GDM1 (cell line): Measurements from ENCODE around the gene ZBTB40.

ENCODE experiments used
- DNase-seq: peaks from one replicate; lab custom pipeline; 2025; lab: John Stamatoyannopoulos, UW

ZBTB40 gene

DNA sequence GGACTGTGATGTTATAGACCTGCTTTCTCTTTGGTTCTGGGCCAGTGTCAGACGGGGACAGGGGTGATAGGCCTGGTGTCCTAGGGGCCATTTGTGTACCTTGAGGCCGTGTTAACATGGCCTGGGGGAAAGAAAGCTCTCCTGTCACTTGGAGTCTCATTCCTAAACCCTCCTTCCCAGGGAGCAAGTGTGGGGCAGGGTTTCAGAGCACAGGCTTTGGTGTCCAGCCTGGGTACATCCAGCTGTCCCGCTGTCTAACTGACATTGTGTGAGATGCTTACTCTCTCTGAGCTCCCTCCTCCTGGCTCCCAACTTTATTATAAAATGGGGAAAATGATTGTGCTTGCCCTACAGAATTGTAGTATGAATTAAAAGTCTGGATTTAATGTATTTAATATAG lies 79.1 kb downstream of the ZBTB40 start:
- DNase-seq, result no peak

DNA sequence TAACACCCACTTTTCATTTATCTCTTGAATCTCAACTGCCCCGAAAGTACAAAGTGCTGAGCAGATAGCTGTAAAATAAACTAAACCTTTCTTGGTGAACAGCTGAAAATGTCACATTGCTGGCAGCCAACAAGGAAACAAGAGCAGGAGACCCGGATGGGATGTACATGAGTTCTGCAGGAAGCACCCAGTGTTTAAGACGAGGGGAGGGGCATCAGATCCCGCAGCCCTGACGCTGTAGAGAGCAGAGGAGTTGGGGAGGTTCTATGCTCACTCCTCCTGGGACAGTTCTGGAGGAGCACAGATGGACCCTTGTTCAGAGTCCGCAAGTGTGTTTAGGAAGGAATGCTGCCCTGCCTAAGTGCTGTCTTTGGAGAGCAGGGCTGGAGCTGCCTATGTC lies 79.6 kb downstream of the ZBTB40 start:
- no peak for DNase-seq

DNA sequence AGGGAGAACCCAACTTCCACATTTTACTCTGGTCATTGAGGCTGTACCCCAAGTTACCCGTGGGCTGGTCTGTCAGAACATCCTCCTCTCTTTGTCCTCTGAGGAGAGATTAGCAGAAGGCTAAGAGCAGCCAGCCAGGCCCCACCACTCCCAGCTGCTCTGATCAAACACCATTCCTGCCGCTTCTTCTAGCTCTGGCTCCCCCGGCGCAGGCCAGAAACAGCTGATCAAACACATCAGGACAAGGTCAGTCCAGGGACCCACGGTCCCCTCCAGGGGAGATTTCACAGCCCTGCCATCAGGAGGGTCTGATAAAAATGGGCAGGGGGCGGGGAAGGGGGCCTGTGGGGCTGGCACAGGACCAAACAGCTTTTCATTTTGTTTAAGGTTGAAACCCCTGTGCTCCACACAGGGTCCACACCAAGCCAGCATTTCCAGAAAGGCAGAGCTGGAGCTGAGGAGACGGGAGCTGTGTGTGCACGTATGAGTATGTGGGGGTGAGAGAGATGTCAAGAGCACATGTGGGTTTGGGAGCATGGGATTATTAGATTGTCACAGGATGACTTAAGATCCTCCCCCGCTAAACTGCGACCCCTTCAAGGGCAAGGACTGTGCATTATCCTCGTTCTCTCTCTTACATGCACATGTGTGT lies 81.7 kb downstream of the ZBTB40 start:
- DNase-seq, result no peak

DNA sequence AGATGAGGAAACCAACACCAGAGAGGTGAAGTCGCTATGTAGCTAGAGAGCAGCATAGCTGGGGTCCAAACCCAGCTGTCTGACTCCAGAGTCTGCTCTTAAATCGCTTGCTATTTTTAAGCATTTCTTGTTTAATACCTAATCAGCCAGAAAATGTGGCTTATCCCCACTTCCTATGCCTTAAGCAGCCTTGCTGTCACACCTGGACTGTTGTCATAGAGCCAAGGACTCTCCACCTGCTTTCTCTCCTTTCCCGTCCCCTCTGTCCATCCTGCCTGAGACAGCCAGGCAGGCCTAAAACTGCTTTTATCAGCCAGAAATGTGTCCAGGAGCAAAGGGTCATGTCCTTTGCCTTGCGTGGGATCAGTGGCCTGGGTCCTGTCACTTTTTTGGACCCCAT lies 83.3 kb downstream of the ZBTB40 start:
- no peak for DNase-seq

DNA sequence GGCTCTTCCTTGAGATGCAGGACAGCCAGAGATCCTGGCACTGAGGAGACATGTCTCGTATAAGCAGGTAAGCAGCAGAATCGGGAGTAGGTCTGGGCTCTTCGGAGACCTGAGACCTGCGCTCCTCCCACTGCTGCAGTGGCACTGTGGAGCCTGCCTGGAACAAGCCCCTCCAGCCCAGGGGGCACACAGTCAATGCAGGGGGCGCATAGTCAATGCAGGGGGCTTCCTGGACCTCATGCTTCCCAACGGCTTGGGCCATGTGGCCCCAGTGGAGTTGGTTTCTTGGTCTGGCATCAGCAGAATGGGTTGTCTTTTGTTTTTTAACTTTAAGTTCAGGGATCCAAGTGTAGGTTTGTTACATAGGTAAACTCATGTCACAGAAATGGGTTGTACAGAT lies 83.7 kb downstream of the ZBTB40 start:
- no peak for DNase-seq

DNA sequence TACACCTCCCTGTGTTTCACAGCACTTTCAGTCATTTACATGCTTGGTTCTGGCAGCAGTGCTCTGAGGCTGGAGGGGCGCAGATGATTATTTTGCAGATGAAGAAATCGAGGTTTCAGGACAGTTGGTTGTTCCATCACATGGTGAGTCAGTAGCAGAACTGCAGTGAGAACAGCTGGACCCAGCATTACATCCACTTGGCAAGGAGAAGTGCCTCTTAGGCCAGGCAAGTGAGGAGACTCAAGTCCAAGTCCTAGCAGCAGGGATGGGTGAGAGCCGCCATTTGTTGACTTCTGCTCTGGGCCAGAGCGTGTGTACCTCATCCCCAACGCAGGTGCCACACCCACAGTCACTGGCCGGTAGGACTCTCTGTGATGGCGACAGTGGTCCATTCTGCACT lies 84.9 kb downstream of the ZBTB40 start:
- no peak for DNase-seq

DNA sequence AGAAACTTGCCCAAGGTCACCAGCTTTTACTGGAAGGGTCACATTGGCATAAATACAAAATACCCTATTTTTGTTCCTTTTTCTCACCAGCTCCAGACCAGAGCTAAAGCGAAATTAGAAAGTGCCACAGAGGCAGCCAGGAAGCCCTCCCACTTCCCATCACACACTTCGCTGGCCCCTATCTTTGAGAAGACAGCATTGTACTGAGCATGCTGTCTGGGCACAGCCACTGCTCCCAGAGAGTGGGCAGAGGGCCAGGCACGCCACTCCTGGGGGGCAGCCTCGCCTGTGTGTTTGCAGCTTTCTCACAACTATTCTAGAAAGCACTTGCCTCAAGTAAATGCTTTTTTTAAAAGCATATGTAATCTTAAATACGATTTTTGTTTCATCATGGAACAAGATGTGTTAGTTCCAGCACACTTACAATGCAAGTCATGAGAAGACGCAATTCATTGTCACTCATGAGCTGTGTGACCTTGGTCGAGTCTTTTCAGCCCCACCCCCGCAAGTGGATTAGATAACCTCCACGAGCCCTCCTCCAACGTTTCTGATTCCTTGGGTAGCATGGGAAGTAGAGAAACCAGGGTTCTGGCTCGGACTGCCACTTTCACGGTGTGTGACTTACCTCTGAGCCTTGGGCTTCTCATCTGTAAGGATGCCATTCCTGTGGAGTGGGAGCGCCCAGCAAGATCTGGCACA lies 85.9 kb downstream of the ZBTB40 start:
- DNase-seq, result peak; percentile 6

DNA sequence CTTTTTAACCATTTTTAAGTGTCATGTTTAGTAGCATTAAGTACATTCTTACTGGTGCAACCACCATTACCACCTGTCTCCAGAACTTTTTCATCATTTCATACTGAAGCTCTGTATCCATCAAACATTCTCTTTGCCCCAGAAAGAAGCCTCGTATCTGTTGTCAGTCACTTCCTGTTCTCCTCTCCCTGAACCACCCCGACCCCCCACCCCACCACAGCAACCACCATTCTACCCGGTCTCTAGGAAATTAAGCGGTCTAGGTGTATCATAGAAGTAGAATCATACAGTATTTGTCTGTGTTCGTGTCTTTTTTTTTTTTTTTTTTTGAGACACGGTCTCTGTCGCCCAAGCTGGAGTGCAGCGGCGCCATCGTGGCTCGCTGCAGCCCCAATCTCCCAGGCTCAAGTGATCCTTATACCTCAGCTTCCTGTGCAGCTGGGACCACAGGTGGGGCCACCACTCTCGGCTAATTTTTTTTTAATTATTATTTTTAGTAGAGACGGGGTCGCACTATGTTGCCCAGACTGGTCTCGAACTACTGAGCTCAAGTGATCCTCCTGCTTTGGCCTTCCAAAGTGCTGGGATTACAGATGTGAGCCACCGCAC lies 88.0 kb downstream of the ZBTB40 start:
- no peak for DNase-seq

DNA sequence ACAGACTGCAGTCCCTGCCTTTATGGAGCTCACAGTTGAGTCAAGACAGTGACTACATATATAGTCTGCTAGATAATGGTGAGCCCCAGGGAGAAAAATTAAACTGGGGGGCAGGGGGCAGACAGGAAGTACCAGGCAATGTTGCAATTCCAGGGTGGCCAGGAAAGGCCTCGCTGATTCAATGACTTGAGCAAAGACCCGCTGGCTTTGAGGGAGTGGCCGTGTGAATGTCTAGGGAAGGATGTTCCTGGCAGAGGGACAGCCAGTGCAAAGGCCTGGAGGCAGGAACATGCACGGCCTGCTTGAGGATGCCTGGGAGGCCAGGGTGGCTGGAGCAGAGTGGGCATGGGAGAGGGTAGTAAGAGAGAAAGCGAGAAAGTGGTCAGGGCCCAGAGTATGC lies 88.7 kb downstream of the ZBTB40 start:
- no peak for DNase-seq

DNA sequence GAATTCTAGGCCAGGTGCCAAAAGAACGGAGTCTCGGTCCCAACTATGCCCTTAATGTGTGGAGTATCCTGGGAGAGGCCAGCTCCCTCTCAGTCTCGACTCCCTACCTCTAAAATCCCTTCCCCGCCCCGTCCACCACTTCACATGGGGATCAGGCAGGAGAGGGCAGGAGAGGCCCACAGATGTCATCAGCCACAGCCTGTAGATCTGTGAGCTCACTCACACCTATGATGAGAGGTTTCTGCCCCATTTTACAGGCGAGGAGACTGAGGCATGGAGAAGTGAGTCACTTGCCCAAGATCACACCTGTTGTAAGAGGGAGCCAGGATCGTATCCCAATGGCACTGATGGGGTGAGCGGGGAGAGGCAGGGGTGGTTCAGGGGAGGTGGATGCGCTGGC lies 91.2 kb downstream of the ZBTB40 start:
- DNase-seq, result no peak

DNA sequence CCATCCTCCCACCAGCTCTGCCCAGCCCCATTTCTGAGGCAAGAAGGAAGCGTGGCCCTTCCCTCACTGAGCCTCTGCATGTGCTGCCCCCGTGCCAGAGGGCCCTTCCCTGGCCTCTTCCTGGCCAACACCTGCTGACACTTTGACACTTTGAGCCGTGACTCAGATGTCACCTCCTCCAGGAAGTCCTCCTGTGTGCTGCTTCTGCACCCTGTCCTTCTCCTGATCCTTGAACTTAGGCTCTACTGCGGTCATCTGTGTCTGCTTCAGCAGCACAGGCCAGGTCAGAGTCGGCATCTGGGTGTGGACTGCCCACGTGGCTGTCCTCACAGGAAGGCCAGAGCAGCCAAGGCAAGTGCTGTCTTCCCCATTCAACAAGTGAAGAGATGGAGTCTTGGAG lies 92.0 kb downstream of the ZBTB40 start:
- no peak for DNase-seq

DNA sequence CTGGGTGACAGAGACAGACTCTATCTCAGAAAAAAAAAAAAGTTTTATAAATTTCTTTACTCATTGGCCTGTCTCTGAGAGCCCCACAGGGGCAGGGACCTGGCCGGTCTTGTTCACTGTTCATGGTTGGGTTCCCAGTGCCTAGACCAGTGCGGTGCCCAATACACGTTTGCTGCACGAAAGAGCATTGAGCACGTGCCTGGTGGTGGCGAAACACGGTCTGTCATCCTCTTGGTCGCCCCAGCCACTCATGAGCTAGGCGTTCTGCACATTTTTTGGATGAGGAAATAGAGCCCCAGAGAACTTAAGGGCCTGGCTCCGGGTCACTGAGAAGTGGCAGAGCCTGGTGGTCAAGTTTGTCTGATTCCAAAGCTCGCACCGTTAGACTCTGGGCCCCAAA lies 93.0 kb downstream of the ZBTB40 start:
- no peak for DNase-seq

DNA sequence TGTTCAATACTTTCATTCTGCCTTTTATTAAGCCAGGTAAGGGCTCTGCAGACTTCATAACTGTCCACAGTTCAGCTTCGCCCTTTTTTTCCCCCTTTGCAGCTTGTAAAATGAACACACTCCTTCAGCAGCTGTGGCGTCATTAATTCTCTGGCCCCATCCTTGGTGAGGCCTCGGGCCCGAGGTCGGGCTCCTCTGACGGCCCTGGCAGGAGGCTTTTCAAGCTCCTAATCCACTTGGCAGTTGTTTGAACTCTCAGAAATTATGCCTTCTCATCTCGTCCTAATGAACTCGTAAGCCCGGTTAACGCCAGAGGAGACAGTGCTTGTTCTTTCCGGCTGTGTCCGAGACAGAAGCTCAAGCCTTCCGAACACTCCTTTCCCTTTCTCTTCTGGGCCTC lies 93.5 kb downstream of the ZBTB40 start:
- no peak for DNase-seq

DNA sequence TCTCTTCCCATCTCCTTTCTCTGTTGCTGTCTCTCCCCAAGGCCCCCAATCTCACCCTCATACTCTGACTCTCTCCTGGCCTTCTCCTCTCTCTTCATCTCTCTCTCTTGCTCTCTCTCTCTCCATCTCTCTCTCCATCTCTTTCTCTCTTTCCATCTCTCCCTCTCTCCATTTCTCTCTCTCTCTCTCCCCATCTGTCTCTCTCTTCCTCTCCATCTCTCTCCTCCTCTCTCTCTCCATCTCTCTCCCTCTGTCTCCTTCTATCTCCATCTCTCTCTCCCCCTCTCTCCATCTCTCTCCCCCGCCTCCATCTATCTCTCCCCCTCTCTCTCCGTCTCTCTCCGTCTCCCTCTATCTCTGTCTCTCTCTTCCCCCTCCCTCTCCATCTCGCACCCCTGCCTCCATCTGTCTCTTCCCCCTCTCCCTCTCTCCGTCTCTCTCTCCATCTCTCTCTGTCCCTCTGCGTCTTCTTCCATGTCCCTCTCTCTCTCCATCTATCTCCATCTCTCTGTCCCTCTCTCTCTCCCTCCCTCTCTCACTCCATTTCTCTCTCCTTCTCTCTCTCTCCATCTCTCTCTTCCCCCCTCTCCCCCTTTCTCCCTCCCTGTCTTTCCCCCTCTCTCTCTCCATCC lies 95.7 kb downstream of the ZBTB40 start:
- no peak for DNase-seq

DNA sequence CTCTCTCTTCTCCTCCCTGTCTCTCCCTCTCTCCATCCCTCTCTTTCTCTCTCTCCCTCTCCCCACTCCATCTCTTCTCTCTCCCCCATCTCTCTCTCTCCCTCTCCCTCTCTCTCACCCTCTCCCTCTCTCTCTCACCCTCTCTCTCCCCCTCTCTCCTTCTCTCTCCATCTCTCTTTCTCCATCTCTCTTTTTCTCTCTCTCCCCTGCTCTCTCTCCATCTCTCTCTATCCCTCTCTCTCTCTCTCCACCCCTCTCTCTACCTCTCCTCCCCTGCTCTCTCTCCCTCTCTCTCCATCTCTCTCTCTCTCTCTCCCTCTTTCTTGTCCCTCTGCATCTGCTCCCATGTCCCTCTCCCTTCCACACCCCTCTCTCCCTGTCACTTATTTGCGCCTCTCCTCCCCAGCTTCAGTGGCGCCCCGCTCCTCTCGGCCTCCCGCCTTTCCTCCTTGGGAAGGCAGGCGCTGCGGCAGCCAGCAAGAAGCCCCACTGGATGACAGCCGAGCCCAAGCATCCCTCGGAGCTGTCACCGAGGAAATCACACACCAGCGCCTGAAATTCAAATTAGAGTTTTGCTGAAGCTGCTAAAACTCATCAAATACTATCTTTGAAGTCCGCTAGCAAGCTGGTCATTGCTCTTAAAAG lies 96.3 kb downstream of the ZBTB40 start:
- DNase-seq, result no peak

DNA sequence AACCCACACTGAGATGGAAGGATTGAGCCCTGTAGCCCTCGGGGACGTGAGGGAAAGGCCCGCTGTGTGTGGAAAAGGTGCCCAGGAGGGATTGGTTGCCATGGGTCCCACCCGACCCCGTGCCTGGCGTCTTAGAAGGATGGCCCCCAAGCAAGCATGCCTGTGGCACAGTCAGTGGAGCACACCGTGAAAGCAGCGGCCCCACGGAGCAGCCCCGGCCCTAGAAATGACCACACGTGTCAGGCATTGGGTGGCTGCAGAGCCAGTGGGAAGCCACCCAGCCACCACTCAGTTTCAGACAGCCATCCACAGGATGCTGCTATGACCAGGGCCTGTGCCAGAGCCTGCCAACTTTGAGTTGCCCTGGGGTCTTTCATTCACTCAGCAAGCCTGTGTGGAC lies 98.4 kb downstream of the ZBTB40 start:
- no peak for DNase-seq

DNA sequence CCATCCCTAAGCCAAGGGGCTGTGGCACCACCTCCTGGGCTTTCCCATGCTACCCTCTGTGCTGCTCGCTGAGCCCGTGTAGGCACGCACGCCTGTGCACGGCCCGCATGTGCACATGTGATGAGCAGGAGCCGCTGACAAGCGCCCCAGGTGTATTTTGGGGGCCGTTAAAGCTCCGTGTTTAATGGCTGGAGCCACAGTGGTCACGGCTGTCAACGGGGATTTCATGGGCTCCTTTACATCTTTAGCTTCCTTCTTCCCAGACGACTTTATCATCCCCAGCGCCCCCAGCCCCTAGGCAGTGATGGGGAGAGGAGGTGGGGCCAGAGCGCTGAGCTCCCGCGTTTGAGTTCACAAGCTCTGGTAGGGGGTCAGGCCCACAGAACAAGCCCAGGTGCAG lies 99.9 kb downstream of the ZBTB40 start:
- no peak for DNase-seq

DNA sequence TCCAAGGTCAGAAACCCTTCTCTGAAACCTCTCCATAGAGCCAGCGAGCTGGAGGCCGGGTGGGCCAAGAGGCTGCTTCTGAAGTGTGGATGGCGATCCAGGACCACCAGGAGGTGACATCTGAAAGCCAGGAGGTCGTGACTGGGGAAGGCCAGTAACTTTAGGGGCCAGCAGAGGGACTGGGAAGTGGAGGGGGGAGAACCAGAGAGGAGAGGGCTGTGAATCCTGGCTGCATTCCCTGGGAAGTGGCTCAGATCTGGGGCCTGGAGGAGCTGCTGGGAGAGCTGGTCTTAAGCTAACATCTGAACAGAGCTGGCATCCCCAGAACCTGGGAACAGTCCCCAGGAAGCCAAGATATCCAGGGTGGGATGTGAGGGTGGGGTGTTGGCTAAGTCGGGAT lies 100.4 kb downstream of the ZBTB40 start:
- DNase-seq, result no peak

DNA sequence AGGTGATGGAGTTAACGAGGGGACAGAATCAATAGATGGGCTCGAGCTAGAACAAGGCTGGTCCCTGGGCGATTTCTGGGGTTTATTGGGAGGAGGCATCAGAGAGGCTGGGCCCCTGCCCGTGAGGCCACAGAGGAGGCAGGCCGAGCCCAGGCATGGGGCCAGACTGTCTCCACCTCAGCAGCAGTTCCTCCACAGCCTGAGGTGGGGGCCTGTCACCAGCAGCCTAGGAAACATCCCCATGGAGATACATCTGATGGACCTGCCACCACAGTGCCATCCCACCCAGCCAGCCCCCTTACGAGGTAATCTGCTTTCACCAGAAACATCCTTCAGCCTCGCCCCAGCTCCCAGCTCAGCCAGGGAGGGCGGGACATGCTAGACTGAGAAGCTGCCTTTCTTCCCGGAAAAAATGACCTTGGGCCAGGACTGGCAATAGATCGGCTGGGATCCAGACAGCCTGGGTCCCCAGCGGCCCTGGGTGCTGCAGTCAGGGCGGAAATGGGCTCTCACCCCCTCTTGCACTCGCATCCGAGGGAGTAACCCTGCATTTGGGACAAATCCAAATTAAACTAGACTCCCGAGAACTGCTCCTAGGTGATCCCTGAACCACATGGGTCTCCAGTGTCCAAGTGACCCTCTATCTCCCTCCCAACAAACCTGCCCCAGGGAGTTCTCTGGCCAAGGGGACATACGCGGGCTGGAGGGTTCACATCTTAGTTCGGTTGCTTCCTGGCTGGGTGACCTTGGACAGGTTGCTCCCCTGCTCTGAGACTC lies 101.6 kb downstream of the ZBTB40 start:
- DNase-seq, result no peak

DNA sequence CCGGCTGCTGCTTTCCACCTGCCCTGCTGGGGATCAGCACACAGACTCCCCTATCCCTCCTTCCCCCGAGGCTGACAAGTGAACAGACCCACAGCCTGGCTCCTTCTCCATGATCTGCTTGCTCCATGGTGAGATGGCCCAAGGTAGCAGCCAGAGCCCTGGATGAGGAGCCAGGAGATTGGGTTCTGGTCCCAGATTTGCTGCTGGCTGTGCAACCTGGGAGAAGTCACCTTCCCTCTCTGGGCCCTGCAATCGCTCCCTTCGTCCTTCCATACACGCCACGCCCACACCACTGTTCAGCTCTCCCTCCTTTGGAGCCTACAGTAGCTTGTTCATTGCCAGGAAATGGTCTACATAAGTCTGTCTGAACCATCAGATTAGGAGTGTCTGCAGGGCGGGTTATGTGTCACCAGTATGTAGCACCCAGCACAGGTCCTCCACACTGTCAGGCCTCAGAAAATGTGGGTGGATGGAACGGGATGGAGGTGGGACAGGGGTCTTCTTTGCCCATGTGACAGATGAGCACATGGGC lies 102.4 kb downstream of the ZBTB40 start:
- DNase-seq, result no peak

DNA sequence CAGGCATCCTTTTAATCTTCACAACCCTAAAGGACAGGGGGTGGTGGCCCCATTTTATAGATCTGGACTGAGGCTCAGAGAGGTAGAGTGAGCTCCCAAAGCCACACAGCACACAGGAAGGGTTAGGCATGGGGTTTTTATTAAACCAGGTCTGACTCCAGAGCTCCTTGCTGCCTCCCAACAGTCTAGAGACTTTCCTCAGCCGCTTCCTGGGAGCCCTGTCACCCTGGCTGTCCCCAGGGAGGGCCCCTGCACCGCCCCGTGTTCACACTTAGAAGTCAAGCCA lies 103.7 kb downstream of the ZBTB40 start:
- no peak for DNase-seq
